GM21786 (cell line): ENCODE measurements around the gene RNASEH1.
"Not testable (repeated sequence)": the region's sequence is repeated elsewhere in the genome, so short reads cannot be mapped to it uniquely, and the experiment has no call there.

Experiments
- ATAC-seq: cut with Tn5 transposase; IDR thresholded peaks from one replicate; pipeline ENCODE4 v1.9.1; 2021; ENCODE audit not compliant: unreplicated experiment

Gene RNASEH1

DNA sequence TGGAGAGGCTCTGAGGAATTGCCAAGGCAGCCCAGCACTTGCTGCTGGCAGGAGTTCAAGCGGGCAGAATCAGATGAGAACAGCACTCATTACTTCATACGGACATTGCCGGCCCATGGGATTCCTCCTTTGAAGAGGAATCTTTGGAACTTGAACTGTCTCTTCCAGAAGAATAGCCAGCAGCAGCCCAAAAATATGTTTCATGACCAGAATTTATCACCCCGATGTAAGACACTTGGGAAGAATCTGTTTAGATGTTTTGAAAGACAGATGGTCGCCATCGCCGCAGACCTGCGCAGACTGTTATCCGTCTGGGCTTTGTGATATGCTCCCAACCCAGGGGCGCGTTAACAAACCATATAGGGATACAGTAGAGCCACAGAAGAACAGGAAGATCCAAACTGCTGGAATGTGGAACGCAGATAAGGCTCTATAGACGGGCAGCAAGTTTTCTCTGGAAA is 35.1 kb downstream of the RNASEH1 start:
- ATAC-seq, result no peak

DNA sequence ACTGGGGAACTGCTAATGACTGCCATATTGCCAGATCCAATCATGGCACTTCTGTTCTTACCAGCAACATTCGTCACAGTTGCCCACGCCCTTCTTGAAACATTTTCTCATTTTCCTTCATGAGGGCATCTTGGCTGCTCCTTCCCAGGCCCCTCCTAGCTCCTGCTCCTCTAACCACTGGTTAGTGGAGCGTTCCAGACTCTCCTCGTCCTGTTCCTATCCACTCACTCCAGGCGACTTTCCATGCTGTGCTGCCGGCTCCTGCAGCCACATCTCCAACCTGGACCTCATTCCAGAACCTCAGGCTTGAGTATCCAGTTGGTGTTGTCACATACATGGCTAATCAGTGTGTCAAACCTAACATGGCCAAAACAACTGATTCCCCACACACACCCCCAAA is 37.5 kb downstream of the RNASEH1 start:
- ATAC-seq, result no peak

DNA sequence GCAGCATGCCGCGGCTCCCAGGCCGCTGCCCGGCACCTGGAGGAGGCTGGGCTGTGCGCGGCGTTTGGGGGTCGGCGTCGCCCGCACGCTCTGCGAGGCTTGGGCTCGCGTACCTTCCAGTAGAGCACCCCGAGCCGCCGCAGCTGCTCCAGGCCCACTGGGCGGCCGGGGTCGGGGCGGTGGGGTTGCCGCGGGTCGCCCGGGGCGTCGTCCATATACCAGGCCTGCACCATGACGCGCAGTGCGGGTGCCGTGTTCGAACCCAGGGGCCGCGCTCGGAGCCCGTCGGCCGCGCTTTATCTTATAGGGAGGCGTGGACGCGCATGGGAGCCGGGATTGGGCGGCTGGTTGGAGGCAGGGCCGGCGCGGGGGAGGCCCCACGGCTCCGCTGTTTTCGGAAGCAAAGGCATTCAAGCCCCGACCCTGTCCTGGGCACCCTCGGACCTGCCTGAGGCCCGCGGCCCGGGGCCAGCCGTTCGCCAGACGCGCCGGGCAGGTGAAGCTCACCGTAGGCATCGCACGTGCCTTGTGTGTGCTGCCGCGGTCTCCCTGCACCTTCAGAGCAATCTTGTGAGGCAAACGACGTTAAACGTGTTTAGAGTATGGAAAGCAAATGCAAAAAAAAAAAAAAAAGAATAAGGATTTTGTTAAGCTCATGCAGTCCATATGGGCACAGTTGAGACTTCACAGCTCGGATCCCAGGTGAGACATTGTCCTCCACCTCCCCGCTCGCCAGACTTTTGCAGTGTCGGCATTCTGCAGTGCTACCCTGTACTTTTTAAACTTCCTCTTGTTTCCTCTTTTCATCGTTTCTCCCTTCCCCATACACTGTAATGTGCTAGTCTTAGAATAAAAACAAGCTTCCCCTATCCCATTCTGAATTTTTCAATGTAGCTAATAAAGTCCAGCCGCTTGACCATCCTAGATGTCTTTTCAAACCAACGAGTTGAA is 38.6 kb downstream of the RNASEH1 start, which contains the start of gene ADI1:
Gene ADI1, minus strand, starts transcription at position 277 of the 951 bp plus-strand sequence. Its CDS starts 44 bp downstream, at position 233.
- peak; percentile 66 for ATAC-seq

DNA sequence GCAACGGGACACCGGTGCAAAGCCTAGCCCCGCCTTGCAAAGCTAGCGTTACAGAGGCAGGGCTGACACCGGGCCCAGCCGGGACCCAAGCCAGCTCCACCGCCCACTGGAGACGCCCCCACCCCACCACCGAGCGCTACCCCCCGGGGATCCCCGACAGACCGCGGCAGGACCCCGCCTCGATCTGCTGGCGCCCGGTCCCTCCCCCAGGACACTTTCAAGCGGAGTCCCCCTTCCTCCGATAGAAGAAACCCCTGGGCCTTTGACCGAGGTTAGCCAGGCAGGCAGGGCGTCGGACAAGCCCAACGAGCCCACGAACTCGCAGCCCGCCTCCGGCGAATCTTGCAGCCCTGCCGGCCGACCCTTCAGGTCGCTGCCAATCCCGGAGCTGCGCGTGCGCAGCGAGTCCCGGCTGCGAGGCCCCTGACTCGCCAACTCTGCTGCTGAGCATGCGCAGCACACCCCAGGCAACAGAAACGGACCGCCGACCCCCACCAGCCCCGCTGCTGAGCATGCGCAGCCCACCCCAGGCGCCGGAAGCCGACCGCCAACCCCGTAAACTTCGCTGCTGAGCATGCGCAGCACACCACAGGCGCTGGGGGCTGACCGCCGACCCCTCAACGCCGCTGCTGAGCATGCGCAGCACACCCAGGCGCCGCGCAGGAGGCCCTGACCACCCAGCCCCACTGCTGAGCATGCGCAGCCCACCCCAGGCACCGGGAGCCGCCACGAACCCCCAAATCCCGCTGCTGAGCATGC is 39.5 kb downstream of the RNASEH1 start:
- peak; percentile 75 for ATAC-seq

DNA sequence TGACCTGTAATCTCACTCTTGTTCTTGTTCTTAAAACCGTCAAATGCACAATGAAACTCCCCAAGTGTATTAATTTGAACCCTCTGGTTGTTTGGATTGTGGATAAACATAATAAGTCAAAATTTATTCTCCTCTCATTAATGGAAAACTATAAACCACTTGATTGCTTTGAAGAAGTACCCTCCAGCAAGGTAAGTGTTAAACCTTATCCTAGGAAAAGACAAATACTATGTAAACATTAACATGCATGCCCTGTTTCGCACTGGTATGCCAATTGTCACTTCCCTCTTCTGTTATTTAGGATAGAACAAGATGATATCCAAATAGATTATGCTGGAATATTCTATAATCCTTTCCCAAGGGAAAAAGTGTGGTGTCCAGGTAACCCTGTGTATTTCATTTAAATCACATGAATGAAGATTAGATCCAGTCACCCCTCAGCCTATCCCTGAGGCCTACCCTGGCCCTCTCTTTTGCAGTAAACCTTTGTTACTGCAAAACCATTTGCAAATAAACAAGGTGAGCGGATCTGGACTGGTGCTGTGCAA is 40.1 kb downstream of the RNASEH1 start:
- ATAC-seq, result no peak

DNA sequence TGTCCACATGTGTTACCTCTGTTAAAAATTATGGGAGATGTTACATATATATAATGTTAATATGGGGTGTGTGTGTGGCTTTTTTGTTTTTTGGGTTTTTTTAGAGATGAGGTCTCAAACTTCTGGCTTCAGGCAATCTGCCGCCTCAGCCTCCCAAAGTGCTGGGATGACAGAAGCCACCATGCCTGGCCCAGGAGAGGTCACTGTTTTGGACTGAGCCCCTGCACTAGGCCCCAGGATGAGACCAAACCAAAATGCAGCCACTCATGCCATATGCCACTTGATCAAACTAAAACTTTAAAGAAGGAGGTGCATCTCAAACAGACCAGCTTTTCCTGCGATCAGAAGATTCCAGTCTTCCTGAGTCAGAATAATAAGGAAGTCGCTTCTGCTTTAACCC is 41.3 kb downstream of the RNASEH1 start:
- no peak for ATAC-seq

DNA sequence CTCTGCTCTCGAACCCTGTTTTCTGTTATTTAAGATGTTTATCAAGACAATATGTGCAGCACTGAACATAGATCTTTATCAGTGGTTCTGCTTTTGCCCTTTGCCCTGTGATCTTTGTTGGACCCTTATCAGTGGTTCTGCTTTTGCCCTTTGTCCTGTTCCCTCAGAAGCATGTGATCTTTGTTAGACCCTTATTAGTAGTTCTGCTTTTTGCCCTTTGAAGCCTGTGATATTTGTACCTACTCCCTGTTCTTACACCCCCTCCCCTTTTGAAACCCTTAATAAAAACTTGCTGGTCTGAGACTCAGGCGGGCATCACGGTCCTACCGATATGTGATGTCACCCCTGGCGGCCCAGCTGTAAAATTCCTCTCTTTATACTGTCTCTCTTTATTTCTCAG is 42.7 kb downstream of the RNASEH1 start:
- not testable (repeated sequence) for ATAC-seq

DNA sequence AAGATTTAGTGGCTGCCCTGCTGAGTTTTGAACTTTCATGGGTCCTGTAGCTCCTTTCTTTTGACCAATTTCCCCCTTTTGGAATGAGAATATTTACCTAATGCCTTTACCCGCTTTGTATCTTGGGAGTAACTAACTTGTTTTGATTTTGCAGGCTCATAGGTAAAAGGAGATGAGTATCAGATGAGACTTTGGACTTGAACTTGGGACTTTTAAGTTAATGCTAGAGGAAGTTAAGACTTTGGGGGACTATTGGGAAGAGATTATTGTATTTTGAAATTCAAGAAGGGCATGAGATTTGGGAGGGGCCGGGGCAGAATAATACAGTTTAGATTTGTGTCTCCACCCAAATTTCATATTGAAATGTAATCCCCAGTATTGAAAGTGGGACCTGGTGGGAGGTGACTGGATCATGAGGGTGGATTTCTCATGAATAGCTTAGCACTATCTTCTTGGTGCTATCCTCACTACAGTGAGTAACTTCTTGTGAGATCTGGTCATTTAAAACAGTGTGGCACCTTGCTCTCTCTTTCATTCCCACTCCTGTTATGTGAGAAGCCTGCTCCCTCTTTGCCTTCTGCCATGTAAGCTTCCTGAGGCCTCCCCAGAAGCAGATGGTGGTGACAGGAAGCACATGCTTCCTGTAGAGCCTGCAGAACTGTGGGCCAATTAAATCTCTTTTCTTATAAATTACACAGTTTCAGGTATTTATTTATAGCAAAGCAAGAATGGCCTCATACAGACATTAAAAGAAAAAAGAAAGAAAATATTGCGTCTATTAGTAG is 44.9 kb downstream of the RNASEH1 start:
- ATAC-seq, result no peak

DNA sequence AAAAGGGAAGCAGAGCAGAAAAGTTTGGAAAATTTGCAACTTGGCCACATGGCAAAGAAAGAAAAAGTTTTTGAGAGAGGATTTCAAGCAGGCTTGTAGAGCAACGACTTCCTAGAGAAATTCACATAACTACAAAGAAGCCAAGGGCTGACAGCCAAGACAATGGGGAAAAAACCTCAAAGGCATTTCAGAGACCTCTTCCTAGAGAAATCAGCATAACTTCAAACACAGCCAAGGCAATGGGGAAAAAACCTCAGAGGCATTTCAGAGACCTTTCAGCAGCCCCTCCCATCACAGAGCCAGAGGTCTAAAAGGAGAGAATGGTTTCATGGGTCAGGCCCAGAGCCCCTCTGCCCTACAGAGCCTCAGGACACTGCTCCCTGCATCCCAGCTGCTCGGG is 46.0 kb downstream of the RNASEH1 start:
- ATAC-seq, result no peak

DNA sequence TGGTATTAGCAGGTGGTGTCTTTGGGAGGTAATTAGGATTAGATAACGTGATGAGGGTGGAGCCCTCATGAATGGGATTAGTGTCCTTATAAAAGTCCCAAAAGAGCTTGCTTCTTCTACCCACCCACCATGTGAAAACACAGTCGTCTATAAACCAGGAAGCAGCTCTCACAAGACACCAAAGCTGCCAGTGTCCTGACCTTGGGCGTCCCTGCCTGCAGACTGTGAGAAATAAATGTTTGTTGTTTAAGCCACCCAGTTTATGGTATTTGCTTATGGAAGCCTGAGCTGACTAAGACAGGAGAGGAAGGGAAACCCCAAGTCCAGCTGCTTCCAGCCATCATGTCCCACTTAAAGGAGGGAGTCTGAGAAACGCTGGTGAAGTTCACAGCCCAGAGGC is 52.4 kb downstream of the RNASEH1 start:
- no peak for ATAC-seq

DNA sequence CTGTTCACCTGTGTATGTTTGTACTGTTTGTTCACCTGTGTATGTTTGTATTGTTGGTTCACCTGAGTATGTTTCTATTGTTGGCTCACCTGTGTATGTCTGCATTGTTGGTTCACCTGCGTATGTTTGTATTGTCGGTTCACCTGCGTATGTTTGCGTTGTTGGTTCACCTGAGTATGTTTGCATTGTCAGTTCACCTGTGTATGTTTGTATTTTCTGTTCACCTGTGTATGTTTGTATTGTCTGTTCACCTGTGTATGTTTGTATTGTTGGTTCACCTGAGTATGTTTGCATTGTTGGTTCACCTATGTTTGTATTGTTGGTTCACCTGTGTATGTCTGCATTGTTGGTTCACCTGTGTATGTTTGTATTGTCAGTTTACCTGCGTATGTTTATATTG is 53.4 kb downstream of the RNASEH1 start:
- no peak for ATAC-seq

DNA sequence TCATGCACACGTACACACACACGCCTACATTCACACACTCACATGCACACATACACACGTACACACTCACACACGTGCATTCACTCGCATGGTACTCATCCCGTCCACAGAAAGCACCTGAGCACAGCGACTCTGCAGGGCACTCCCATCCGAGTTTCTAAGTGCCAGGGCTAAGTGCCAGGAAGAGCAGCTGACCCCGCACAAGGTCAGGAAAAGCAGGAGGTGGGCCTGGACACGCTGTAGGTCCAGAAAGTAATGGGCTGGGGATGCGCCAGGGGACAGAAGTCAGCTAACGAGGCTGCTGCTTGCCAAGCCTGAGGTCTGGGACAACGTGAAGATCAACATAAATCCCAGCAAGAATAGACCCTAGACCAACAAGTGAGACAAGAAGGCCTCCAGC is 54.6 kb downstream of the RNASEH1 start:
- ATAC-seq, result no peak

DNA sequence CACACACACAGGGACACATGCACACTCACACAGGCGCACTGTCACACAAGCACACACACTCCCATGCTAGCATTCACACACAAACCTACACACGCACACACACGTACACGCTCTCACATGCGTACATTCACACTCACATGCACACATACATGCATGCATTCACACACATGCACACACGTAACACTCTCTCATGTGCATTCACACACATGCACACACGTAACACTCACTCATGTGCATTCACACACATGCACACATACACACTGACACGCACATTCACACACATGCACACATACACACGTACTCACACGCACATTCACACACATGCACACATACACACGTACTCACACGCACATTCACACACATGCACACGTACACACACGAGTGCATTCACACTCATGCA is 55.1 kb downstream of the RNASEH1 start:
- ATAC-seq, result no peak

DNA sequence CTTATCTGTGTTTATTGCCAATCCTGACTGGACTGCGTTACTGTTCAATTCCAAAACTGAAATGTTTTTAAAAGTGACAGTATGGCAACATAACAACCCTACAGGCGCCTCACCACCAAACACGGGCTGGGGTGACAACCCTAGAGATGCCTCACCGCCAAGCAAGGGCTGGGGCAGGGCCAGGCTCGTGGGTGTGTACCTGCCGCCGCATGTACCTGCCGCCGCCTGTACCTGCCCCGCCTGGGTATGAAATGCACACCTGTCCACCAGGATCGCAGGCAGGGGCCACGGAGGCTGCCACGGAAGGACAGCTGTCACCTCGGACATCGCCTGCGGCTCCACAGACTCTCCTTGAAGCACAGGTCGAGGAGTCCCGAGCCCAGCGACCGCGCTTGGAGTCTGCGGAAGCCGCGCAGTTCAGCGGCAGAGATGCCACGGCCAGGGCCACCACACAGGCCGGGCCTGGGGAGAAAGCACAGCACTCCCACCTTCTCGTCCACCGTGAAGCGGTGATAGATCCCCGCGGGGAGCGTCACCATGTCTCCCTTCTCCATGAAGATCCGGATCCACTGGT is 57.7 kb downstream of the RNASEH1 start:
- no peak for ATAC-seq

DNA sequence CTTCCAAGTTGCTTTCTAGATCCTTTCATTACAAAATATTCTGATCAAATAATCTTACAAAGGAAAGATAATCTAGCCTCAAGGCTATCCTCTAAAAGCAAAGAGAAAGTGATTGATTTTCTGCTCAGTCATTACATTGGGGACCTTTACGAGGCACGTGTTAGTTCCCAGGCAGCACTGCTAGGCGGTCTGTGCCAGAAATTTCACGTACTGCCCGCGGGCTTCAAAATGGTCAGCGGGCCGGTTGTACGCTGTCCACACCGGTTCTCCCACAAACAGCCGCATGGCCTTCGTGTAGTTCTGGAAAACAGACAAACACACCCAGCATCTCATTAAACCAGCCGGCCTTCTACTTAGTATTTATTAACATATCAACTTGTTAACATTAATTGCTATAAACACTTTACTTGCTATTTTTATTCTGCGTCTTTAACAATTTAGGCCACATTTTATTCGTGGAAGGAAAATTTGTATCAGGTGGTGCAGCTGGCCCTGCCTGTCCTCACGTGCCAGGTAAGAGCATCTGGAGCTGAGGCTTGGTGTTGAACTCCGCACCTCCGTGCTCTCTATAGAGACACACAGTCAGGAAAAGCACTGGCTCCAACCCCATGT is 59.2 kb downstream of the RNASEH1 start:
- no peak for ATAC-seq

DNA sequence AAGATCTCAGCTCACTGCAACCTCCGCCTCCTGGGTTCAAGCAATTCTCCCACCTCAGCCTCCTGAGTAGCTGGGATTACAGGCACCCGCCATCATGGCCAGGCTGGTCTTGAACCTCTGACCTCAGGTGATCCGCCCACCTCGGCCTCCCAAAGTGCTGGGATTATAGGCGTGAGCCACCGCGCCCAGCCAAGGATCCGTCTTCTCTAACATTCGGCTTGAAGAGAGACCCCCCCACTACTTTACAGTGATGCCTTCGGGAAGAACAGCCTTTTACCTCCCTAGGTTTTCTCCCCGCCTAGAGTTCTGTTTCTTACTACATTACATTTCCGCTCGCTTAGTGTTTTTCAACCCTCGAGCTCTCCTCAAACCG is 61.4 kb downstream of the RNASEH1 start:
- ATAC-seq, result not testable (repeated sequence)
